HL-60/S4 treated with retinoic acid at 250 ng/mL for 4 days and 3 days (cell line): Measurements from ENCODE around the gene RNF26.

Source experiments
- in situ Hi-C: fragments of 300-500 bp; cut with MboI; formaldehyde crosslinking; loops from 2 replicates; pipeline ENCODE4 v1.7.0; 2022; ENCODE audit warnings: low sequenced_read_pairs

RNF26 gene

GRCh38 chr11:119350302-119350701 lies 16.0 kb downstream of the RNF26 start:
- in situ Hi-C loops, result no loop called here

- in situ Hi-C loops, result no loop called here
Measured at GRCh38 chr11:119351232-119351631, 16.9 kb downstream of the RNF26 start.

GRCh38 chr11:119352857-119353260 lies 18.5 kb downstream of the RNF26 start:
- in situ Hi-C loops, result no loop called here

GRCh38 chr11:119355091-119355843 lies 20.9 kb downstream of the RNF26 start:
- in situ Hi-C loops, result no loop called here

- in situ Hi-C loops, result no loop called here
Measured at GRCh38 chr11:119356349-119357031, 22.2 kb downstream of the RNF26 start.

GRCh38 chr11:119357074-119357473 lies 22.7 kb downstream of the RNF26 start:
- in situ Hi-C loops, result no loop called here

- in situ Hi-C loops, result no loop called here
Measured at GRCh38 chr11:119359365-119360214, 25.3 kb downstream of the RNF26 start.

- in situ Hi-C loops, result no loop called here
Measured at GRCh38 chr11:119361056-119361787, 26.9 kb downstream of the RNF26 start.

GRCh38 chr11:119361941-119362725 lies 27.8 kb downstream of the RNF26 start:
- in situ Hi-C loops, result no loop called here

- in situ Hi-C loops, result no loop called here
Measured at GRCh38 chr11:119362741-119363080, 28.4 kb downstream of the RNF26 start.

GRCh38 chr11:119363081-119363850 lies 28.9 kb downstream of the RNF26 start:
- in situ Hi-C loops, result no loop called here

GRCh38 chr11:119363851-119364590 lies 29.7 kb downstream of the RNF26 start:
- in situ Hi-C loops, result no loop called here

- in situ Hi-C loops, result no loop called here
Measured at GRCh38 chr11:119365071-119365591, 30.8 kb downstream of the RNF26 start.

- in situ Hi-C loops, result no loop called here
Measured at GRCh38 chr11:119366690-119367620, 32.6 kb downstream of the RNF26 start.

- in situ Hi-C loops, result no loop called here
Measured at GRCh38 chr11:119367661-119368120, 33.4 kb downstream of the RNF26 start.

GRCh38 chr11:119368121-119369034 lies 34.1 kb downstream of the RNF26 start:
- in situ Hi-C loops, result no loop called here
